ENCODE data around the gene GPX2. TPM values are rescaled to one million over a fixed set of nuclear protein-coding genes. Genes with fewer than 3 reads are reported as not detected.

Gene GPX2
- total RNA-seq, 1 experiment from 2014 or later: not detected

Other genes starting within 250 kb of the GPX2 start
- gene PLEKHG3, start 238.3 kb downstream of the GPX2 start, total RNA-seq (2014; rRNA removed; shearing (Covaris generic)): 20.9 and 22.4 TPM in 2 replicates
- 1.4 TPM in 2 replicates for gene SPTB, start 62.8 kb downstream of the GPX2 start, total RNA-seq (2014; rRNA removed; shearing (Covaris generic))
- gene CHURC1, start 28.3 kb downstream of the GPX2 start, total RNA-seq (2014; rRNA removed; shearing (Covaris generic)): 33.1 and 33.3 TPM in 2 replicates
- 17.6 and 21.6 TPM in 2 replicates for gene RAB15, start 29.6 kb upstream of the GPX2 start, total RNA-seq (2014; rRNA removed; shearing (Covaris generic))
- 14.2 and 14.4 TPM in 2 replicates for gene FNTB, start 44.1 kb upstream of the GPX2 start, total RNA-seq (2014; rRNA removed; shearing (Covaris generic))
- gene MAX, start 159.8 kb upstream of the GPX2 start, total RNA-seq (2014; rRNA removed; shearing (Covaris generic)): 37.4 and 41.8 TPM in 2 replicates

Data from SJCRH30 (cell line).